KMS-11 (cell line): ENCODE results near the gene PRPH2.
"Not testable (repeated sequence)": the region's sequence is repeated elsewhere in the genome, so short reads cannot be mapped to it uniquely, and the experiment has no call there.

Experiments
- H2AFZ ChIP-seq: fragments of 200-600 bp; sonication (generic); 2 replicates; pipeline ENCODE4 v1.6.1; 2016; ENCODE audit warnings: antibody characterized with exemption, mixed run types, low read depth
- H3K27ac ChIP-seq: fragments of 200-600 bp; sonication (generic); 2 replicates; pipeline ENCODE4 v1.6.1; 2016; ENCODE audit warnings: mild to moderate bottlenecking, mixed run types
- H3K27me3 ChIP-seq: fragments of 200-600 bp; sonication (generic); 2 replicates; pipeline ENCODE4 v1.6.1; 2017; ENCODE audit warnings: mild to moderate bottlenecking, low read depth, mixed run types, moderate library complexity; ENCODE audit not compliant: insufficient read depth
- H3K36me3 ChIP-seq: fragments of 200-600 bp; sonication (generic); 2 replicates; pipeline ENCODE4 v1.6.1; 2017; ENCODE audit warnings: mild to moderate bottlenecking, mixed run types; ENCODE audit not compliant: insufficient read depth
- H3K4me1 ChIP-seq: fragments of 200-600 bp; sonication (generic); 2 replicates; pipeline ENCODE4 v1.6.1; 2016; ENCODE audit warnings: mild to moderate bottlenecking, low read depth, mixed run types; ENCODE audit not compliant: poor library complexity, severe bottlenecking
- H3K4me2 ChIP-seq: fragments of 200-600 bp; sonication (generic); 2 replicates; pipeline ENCODE4 v1.7.0; 2016; ENCODE audit warnings: mild to moderate bottlenecking, mixed run types
- H3K4me3 ChIP-seq: fragments of 200-600 bp; sonication (generic); IDR thresholded peaks from 2 replicates; pipeline ENCODE4 v1.6.1; 2017; ENCODE audit warnings: low read depth, low read length, mixed read lengths; ENCODE audit not compliant: insufficient read depth
- H3K79me2 ChIP-seq: fragments of 200-600 bp; sonication (generic); 2 replicates; pipeline ENCODE4 v1.6.1; 2016; ENCODE audit warnings: low read depth, mixed run types; ENCODE audit not compliant: insufficient read depth
- H3K9ac ChIP-seq: fragments of 200-600 bp; sonication (generic); 2 replicates; pipeline ENCODE4 v1.6.1; 2016; ENCODE audit warnings: mild to moderate bottlenecking, mixed run types
- H4K20me1 ChIP-seq: fragments of 200-600 bp; sonication (generic); 2 replicates; pipeline ENCODE4 v1.6.1; 2016; ENCODE audit warnings: mild to moderate bottlenecking, mixed run types; ENCODE audit not compliant: insufficient read depth
- TF ChIP-seq, protein P1 (sequence below): fragments of 200-600 bp; sonication (generic); conservative IDR thresholded peaks from 2 replicates; pipeline ENCODE4 v1.6.1; 2017; ENCODE audit warnings: low read depth, mild to moderate bottlenecking, antibody characterized with exemption, low read length, moderate library complexity, mixed read lengths

The PRPH2 gene

DNA sequence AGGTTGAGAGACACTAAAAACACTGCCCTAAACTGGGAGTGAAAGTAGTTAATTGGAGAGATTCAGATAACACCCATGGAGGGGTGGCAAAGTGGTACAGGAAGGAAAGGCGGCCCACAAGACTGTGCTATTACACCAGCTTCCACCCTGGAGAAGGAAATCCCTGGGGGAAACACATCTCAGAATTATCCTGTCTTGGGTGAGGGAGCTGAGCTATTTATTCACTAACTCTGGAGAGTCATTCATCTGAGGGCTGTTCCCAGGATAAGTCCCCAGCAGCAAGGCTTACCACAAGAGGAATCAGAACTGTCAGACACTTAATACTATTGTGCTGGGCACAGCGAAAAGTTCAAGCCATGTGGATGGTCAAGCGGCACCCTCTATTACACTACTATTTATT is 13.6 kb upstream of the PRPH2 start:
- H3K27ac ChIP-seq = no peak overlapping the region
- H3K4me2 ChIP-seq = no peak overlapping the region
- no peaks in the 10 kb centered on the region for H3K27me3 ChIP-seq
- no peaks in the 10 kb centered on the region for H3K36me3 ChIP-seq
- H2AFZ ChIP-seq = no peak overlapping the region
- no peak overlapping the region for H3K4me3 ChIP-seq
- H4K20me1 ChIP-seq = no peaks in the 10 kb centered on the region
- no peaks in the 10 kb centered on the region for H3K4me1 ChIP-seq
- no peaks in the 10 kb centered on the region for H3K79me2 ChIP-seq
- H3K9ac ChIP-seq = no peak overlapping the region
- TF ChIP-seq, protein P1, sequence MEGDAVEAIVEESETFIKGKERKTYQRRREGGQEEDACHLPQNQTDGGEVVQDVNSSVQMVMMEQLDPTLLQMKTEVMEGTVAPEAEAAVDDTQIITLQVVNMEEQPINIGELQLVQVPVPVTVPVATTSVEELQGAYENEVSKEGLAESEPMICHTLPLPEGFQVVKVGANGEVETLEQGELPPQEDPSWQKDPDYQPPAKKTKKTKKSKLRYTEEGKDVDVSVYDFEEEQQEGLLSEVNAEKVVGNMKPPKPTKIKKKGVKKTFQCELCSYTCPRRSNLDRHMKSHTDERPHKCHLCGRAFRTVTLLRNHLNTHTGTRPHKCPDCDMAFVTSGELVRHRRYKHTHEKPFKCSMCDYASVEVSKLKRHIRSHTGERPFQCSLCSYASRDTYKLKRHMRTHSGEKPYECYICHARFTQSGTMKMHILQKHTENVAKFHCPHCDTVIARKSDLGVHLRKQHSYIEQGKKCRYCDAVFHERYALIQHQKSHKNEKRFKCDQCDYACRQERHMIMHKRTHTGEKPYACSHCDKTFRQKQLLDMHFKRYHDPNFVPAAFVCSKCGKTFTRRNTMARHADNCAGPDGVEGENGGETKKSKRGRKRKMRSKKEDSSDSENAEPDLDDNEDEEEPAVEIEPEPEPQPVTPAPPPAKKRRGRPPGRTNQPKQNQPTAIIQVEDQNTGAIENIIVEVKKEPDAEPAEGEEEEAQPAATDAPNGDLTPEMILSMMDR = no peak

DNA sequence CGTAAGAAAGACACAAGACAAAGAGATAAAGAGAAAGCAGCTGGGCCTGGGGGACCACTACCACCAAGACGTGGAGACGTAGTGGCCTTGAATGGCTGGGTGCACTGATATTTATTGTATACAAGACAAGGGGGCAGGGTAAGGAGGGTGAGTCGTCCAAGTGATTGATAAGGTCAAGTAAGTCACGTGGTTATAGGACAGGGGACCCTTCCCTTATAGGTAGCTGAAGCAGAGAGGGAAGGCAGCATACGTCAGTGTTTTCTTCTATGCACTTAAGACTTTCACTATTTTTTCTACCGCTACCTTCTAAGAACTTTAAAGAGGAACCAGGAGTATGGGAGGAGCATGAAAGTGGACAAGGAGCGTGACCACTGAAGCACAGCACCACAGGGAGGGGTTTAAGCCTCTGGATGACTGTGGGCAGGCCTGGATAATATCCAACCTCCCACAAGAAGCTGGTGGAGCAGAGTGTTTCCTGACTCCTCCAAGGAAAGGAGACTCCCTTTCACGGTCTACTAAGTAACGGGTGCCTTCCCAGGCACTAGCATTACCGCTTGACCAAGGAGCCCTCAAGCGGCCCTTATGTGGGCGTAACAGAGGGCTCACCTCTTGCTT is 11.6 kb upstream of the PRPH2 start:
- not testable (repeated sequence) for H3K4me2 ChIP-seq, H3K79me2 ChIP-seq, H4K20me1 ChIP-seq, H3K27ac ChIP-seq, H3K4me1 ChIP-seq, H2AFZ ChIP-seq, H3K27me3 ChIP-seq, H3K4me3 ChIP-seq, H3K9ac ChIP-seq, H3K36me3 ChIP-seq

DNA sequence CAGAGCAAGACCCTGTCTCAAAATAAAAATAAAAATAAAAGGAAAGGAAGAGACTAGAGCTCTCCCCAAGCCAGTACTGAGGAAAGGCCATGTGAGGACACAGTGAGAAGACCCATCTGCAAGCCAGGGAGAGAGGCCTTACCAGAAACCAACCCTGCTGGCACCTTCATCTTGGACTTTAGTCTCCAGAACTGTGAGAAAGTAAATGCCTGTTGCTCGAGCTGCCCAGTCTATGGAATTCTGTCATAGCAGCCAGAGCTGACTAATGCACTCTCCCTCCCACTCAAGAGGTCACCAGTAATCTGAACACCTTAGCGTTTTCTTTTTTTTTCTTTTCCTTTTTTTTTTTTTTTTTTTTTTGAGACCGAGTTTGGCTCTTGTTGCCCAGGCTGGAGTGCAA is 7.3 kb upstream of the PRPH2 start:
- H3K4me2 ChIP-seq = no peak overlapping the region
- no peaks in the 10 kb centered on the region for H4K20me1 ChIP-seq
- H3K4me3 ChIP-seq = no peak overlapping the region
- H3K27ac ChIP-seq = no peak overlapping the region
- TF ChIP-seq, protein P1 = no peak
- H3K36me3 ChIP-seq = no peaks in the 10 kb centered on the region
- no peak overlapping the region for H3K9ac ChIP-seq
- no peaks in the 10 kb centered on the region for H3K27me3 ChIP-seq
- no peaks in the 10 kb centered on the region for H3K79me2 ChIP-seq
- H2AFZ ChIP-seq = no peak overlapping the region
- peaks cover 8% of the 10 kb centered on the region for H3K4me1 ChIP-seq

DNA sequence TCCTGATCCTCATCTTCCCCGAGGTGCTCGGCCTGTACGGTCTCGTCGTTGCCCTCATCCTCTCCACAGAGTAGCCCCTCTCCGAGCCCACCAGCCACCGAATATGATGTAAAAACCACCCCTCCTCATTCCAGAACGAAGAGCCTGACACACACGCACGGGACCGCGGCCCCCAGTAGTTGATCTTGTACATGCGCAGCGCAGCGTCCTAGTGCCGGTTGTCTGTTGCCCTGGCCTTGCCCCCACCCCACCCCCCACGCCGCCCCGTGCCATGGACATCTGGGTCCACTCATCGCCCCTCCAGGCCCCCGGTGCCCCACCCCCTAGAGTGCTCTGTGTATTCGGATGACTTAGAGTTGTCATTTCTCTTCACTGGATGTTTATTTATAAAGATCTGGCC is 5.2 kb upstream of the PRPH2 start:
- Histone ChIP-seq H3K9ac (no peak overlapping the region), H4K20me1 (no peaks in the 10 kb centered on the region), H3K36me3 (no peaks in the 10 kb centered on the region), H3K4me1 (peaks cover 8% of the 10 kb centered on the region), H3K4me3 (no peak overlapping the region), H2AFZ (no peak overlapping the region), H3K79me2 (no peaks in the 10 kb centered on the region), H3K4me2 (no peak overlapping the region), H3K27me3 (no peaks in the 10 kb centered on the region), H3K27ac (no peak overlapping the region)
- TF ChIP-seq, protein P1 = no peak

DNA sequence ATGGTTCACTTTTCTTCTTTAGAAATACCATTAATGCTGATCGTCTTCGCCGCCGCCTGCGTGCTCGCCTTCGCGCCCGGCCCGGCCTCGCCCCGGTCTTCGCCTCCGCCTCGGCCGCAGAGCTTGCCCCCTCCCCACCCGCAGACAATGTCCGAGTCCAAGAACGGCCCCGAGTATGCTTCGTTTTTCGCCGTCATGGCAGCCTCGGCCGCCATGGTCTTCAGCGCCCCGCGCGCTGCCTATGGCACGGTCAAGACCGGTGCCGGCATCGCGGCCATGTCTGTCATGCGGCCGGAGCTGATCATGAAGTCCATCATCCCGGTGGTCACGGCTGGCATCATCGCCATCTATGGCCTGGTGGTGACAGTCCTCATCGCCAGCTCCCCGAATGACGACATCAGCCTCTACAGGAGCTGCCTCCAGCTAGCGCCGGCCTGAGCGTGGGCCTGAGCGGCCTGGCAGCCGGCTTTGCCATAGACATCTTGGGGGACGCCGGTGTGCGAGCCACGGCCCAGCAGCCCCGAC is 4.8 kb upstream of the PRPH2 start:
- Histone ChIP-seq H3K27me3 (no peaks in the 10 kb centered on the region), H3K36me3 (no peaks in the 10 kb centered on the region), H3K9ac (no peak overlapping the region), H3K4me1 (peaks cover 8% of the 10 kb centered on the region), H3K4me3 (no peak overlapping the region), H3K27ac (no peak overlapping the region), H3K4me2 (peak overlapping the region; percentile 63; the same call in 1 of the 2 replicates), H2AFZ (peak overlapping the region; percentile 77; the same call in 1 of the 2 replicates), H3K79me2 (no peaks in the 10 kb centered on the region), H4K20me1 (no peaks in the 10 kb centered on the region)
- TF ChIP-seq, protein P1 = no peak
